Hematopoietic multipotent progenitor cell treated with erythropoietin and hydrocortisone succinate and interleukin-3 and kit ligand, for 8 days (in vitro differentiated cells): ENCODE data around the gene SYT13.
"Not testable (repeated sequence)": the region's sequence is repeated elsewhere in the genome, so short reads cannot be mapped to it uniquely, and the experiment has no call there.

Experiments used
- DNase-seq: peaks from one replicate; pipeline ENCODE4 v3.0.0-alpha.2; 2015

Gene SYT13

DNA sequence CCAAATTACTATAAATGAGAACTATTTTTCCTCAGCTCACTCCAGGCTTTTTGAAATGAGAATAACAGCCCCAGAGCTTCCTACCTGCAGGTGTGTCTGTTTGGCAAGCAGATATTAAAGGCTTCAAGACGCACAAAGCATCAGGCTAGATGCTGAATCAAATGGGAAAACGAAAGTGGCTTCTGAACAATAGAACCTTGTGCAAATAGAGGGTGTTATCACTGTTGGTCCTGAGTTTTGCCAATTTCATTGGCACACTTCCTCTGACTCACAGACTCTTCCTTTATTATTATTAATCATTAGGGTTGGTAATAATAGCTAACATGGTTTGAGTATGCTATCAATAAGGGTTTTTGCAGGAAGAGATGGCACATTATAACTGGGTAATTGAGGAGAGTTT lies 13.4 kb downstream of the SYT13 start:
- no peak for DNase-seq

GRCh38 chr11:45270946-45271716 lies 15.0 kb downstream of the SYT13 start:
- DNase-seq, result no peak

DNA sequence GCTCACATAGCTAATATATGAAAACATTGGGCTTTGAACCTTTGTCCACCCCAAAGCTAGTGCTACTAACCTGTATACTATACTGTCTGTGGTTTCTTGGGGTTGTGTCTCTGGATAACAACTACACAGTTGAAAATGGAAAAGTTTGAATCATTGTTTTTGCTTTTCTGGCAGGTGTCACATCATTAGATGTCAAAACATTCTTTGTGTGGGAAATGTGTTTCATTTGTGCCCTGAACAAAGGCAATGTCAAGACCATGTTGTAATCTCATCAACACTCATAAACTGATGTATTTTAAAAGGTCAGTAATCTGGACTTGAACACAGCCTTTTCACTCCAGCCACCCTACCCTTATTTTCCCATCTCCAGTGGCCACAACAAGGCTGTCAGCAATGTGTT lies 16.5 kb downstream of the SYT13 start:
- DNase-seq, result no peak

DNA sequence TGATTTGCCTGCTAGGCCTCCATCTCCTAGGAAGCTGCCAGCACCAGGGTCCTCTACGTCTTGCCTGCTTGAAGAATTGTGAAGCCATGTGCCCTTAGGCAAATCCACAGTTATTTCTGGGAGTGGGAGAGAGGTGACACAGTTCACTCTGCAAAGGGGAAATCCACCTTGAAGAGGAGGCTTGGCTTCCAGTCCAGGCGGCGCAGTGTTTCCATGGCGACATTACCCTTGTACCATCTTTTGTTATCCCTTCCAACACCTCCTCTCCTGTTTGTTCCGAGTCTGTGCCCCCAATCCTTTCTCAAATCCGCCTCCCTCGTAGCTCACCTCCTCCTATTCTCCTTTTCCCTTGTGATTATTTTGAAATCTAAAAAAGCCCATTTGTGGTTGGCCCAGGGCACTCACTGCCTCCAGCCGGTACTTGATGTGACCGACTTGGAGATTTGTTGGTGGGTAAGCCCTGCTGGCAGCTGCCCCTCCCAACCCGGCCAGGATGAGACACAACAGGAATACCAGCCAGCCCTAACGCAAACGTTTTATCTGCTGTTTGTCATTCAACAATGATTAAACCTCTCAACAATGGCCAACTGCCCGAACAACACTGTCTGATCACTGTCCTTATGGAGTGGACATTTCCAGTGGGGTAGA lies 18.4 kb downstream of the SYT13 start:
- no peak for DNase-seq

DNA sequence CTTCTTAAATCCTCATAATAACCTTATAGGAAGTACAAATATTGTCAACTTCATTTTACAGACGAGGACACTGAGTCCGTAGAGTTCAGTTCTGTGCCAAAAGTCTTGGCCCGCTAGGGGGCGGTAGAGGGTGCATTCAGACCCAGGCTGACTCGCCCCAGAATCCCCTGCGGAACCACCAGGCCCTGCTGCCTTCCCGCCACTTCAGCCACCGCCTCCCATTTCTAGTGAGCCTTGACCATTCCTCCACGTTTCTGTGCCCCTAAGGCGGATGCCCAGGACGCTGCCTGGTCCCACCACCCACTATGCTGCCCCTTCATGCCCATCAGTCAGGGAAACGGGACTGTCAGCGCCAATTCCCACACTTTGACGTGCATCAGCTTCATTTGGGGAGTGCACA lies 19.1 kb downstream of the SYT13 start:
- DNase-seq, result peak; percentile 12

GRCh38 chr11:45266676-45267020 lies 19.5 kb downstream of the SYT13 start:
- DNase-seq, result no peak

- no peak for DNase-seq
Measured at GRCh38 chr11:45265969-45266675, 20.0 kb downstream of the SYT13 start.

DNA sequence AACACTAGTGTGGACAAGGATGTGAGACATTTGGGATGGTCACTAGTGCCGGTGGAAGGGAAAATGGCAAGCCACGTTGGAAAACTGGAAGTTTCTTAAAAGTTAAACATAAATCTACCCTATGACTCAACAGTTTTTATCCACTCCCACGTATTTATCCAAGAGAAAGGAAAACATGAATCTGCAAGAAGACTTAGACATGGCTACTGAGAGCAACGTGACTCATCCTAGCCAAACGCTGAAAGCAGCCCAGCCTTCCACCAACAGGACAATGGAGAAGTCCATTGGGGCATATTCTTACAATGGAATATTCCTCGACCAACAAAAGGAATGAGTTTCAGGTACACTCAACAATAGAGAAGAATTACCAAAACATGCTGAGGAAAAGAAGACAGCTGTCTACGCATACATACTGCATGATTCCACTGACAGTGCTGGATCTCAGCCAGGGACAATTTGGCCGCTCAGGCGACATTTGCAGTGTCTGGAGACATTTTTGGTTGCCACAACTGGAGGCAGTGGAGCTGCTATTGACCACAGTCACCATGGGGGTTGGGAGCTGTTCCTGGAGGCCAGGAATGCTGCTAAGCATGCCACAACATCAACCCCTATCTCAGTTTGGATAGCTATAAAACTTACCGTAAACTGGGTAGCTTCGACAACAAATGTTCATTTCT lies 21.2 kb downstream of the SYT13 start:
- no peak for DNase-seq

- no peak for DNase-seq
Measured at GRCh38 chr11:45263773-45264172, 22.4 kb downstream of the SYT13 start.

GRCh38 chr11:45262900-45263299 lies 23.2 kb downstream of the SYT13 start:
- no peak for DNase-seq

GRCh38 chr11:45260071-45260470 lies 26.1 kb downstream of the SYT13 start:
- no peak for DNase-seq

DNA sequence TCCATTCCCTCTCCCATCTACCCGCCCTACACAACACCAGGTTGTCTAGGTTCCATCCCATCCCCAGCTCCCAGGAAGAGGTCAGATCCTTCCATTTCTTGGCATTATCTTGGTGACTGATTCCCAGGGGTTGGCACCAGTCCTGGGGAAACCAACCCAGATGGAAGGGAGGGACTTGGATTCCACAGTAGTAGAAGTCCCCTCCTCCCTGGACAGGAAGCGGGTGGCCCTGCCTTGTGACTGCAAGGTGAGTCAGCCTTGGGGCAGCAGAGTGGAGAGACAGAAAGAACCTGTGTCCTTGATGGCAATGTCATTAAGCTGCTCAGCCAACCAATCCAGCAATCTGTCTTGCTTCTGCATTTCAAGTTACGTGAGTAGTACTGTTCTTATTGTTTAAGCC lies 26.5 kb downstream of the SYT13 start:
- DNase-seq, result no peak

DNA sequence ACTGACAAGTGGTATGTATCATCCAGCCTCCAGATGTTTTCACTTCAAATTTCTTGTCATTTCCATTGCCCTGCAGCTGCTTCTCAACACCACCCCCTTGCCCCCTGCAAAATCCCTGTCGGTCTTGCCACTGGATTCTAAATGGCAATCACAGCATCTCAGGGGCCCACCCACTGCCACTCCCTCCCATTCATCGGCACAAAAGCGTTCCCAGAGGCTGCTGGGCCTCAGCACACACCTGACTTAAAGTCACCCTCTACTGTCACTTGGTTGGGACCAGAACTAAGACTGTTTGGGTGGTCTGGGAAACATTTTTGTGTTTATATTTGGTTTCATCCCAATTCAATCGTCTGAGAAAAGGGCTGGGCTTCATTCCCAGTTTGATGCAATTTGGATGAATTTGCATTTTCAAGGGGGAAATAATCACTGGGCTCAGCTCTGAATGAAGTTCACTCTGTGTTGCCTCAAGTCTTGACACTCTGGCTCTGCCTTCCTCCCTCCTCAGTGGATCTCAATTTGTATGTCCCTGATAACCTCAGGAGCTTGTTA lies 27.1 kb downstream of the SYT13 start:
- DNase-seq, result no peak

DNA sequence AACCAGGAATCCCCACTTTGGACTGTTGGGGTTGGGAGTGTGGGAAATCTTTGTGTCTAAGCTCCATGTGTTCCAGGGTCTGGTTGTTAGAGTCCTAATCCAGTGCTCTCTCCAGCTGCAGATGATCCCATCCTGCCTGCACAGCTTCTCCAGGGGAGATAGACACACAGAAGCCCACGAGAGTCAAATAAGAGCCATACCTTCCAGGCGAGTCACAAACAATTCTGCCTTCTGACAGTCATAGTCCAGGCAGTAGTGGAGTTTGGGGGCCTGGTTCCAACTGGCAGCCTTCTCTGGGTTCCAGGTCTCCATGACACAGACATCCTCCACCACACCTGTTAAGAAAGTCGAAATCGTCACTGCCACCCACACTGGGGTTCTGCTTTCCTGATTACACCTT lies 32.1 kb downstream of the SYT13 start:
- DNase-seq, result no peak

DNA sequence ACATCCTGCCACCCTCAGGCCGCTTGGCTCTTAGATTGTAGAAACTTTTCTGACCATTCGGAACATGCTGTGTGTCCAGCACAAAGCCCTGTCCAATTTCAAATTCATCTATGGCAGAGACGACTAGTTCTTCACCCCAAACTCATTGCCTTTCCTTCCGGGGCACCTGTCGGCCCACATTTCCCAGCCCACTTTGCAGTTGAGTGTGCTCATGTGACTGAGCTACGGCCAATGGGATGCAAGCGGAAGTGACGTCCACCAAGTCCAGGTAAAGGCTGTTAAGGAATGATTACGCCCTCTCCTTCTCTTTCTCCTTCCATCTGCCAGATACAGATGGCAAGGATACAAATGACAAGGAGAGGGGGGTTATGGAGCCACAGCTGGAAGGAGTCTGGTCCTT lies 32.5 kb downstream of the SYT13 start:
- no peak for DNase-seq

DNA sequence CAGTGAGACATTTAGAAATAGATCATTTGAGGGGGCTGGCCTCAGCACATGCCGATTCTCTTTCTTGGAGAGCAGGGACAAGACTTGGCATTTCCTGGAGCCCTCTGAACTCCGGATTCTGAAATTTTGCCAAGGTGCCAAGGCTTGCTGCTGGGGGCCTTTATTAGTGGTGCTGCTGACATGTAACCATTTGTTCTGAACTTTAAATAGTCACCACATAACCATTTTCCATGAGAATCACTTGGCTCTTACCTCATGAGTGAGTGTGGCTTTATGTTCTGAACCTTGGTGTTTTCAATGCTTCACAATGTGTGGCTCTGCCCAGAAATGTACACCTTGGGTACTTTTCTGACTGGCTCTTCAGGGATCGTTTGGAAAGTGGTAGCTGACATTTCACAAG lies 33.3 kb downstream of the SYT13 start:
- DNase-seq, result no peak

DNA sequence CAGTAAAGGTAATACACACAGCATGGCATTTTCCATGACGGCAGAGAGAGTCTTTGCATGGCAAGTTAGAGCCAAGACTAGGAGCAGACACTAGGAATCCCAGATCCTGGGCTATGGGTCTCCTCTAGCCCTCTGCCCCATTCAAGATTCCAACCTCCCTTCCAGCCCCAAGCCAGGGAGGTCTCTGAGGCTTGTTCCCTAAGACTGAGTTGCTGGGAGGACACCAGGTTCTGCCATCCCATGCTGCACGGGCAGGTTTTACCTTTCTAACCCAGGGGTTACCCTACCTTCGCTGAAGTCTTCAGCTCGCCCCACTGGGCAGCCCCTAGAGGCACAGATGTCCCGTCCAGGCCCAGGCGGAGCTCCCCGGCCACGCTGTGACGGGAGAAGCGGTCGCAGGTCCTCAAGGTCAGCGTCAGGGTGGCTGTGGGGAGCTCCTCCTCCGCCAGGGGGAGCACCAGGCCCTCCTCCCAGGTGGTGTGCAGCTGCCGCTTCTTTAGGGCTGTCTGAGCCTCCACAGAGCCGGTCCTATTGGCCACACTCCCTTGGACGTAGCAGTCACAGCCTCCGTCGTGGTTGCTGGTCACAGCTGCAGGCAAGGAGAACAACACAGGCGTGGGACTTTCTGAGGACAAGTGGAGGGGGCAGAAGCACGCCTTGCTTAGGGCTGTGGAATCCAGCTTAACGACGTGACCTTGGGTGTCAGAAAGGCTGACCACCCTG lies 33.8 kb downstream of the SYT13 start:
- peak; percentile 40 for DNase-seq

DNA sequence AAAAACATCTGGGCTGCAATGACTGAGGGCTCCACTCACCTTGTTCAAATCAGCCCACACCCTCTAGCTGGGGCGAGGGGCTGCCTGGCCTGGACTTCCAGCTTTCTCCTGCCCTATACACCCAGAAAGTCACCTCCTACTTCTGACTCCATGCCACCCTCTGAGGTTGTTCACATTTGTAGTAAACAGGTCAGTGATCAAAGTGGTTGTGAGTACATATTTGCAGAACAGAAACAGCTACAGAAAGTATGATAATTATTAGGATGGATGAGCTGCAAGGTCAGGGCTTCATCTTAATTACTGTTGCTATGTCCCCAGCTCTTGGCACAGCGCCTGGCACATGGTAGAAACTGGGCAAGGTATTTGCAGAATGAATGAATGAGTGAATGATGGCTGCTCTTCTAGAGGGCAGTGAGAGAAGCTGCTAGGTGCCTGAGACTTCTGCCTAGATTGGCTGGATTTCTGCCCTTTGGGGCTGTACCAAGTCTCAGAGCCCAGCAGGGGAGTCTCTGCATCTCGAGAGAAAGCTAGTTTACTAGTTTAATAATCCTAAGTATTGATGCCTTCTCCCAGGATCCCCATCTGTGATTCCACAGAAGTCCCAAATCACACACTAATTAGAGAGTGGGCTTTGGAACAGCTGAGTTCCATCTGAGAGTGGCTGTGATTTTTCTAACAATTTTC lies 36.0 kb downstream of the SYT13 start:
- DNase-seq, result no peak

DNA sequence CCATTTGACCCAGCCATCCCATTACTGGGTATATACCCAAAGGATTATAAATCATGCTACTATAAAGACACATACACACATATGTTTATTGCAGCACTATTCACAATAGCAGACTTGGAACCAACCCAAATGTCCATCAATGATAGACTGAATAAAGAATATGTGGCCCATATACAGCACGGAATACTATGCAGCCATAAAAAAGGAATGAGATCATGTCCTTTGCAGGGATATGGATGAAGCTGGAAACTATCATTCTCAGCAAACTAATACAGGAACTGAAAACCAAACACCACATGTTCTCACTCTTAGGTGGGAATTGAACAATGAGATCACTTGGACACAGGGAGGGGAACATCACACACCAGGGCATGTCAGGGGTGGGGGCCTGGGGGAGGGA lies 36.8 kb downstream of the SYT13 start:
- DNase-seq, result not testable (repeated sequence)

DNA sequence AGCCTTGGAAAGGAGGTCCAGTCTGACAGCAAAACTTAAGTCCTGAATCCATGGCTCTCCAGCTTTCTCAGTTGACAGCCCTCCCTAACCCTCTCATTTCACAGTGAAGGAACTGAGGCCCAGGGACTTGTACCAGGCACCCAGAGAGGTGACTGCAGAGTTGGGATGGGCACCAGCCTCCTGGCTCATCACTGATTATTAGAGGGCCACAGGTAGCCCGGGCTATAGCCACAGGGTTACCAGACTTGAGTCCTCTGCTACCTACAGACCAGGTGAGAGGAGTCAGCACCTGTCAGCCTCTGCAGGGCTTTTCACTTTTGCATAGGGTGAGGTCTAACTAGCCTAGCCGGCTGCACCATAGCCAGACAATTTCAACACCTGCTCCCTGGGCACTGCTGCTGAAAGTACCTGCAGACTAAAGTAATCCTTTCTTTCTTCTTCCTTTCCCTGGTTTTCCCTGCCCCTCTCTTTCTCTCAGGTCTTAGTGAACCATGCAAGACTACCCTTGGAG lies 37.6 kb downstream of the SYT13 start:
- DNase-seq, result no peak

- no peak for DNase-seq
Measured at GRCh38 chr11:45247433-45247832, 38.7 kb downstream of the SYT13 start.

DNA sequence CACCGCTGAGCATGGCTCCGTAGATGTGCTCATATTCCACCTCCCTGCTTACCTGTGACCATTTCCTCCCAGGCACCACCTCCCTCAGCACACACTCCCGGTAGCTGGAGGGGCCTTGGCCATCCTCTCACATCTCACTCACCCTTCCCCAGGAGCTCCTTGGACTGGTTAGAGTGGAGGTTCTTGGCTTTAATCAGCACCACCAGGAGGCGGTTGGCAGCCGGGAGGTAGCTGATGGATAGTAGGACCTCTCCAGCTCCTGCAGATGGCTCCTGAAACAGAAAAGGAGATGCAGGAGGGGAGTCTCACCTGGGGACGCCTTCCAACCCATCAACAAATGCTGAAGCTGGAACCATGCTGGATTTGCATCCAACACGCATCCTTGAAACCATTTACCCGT lies 39.9 kb downstream of the SYT13 start:
- no peak for DNase-seq
